Skin epidermis (tissue), 12 donors: ENCODE measurements around the gene VSIG4.
"Not testable (repeated sequence)": the region's sequence is repeated elsewhere in the genome, so short reads cannot be mapped to it uniquely, and the experiment has no call there.

Source experiments
- H3K27ac ChIP-seq, 21 experiments: fragments of 200-600 bp; sonication (generic) in 11 of 21; one replicate each; pipeline ENCODE4 v1.5.0; 2020; ENCODE audit warnings: mild to moderate bottlenecking in 3 of 21, inconsistent platforms in 2 of 21, moderate library complexity in 2 of 21
- H3K4me3 ChIP-seq, 7 experiments: fragments of 200-600 bp; sonication (generic) in 2 of 7; one replicate each; pipeline ENCODE4 v1.5.0; 2020; ENCODE audit warnings: inconsistent platforms in 2 of 7, mild to moderate bottlenecking in 2 of 7, moderate library complexity in 1 of 7

VSIG4 gene

GRCh38 chrX:66039944-66040343 is at the start of gene VSIG4:
Gene VSIG4 (minus strand): TSS chrX:66040080. CDS start chrX:66039998, 82 bp downstream.
- no peak within 1 kb of the TSS for H3K27ac ChIP-seq
- no peak within 1 kb of the TSS for H3K4me3 ChIP-seq

GRCh38 chrX:66076801-66077200 is 36.9 kb upstream of the VSIG4 start:
- no peak overlapping the region for H3K27ac ChIP-seq
- no peak overlapping the region for H3K4me3 ChIP-seq

- peak overlapping the region in 8 of 21 experiments; percentile 6 to 70 (median 46) for H3K27ac ChIP-seq
- H3K4me3 ChIP-seq, result no peak overlapping the region
Measured at GRCh38 chrX:66074920-66075879, 35.3 kb upstream of the VSIG4 start.

GRCh38 chrX:66071126-66071525 is 31.2 kb upstream of the VSIG4 start:
- Histone ChIP-seq H3K4me3 (no peak overlapping the region), H3K27ac (no peak overlapping the region)

- no peak overlapping the region for H3K4me3 ChIP-seq
- H3K27ac ChIP-seq, result no peak overlapping the region
Measured at GRCh38 chrX:66064261-66064660, 24.4 kb upstream of the VSIG4 start.

- H3K4me3 ChIP-seq, result not testable (repeated sequence)
Measured at GRCh38 chrX:66057019-66057418, 17.1 kb upstream of the VSIG4 start.

GRCh38 chrX:66054978-66055377 is 15.1 kb upstream of the VSIG4 start:
- H3K27ac ChIP-seq, result no peak overlapping the region
- no peak overlapping the region for H3K4me3 ChIP-seq

More at GRCh38 chrX:66057019-66057418, 17.1 kb upstream of the VSIG4 start:
- H3K27ac ChIP-seq, result not testable (repeated sequence)

GRCh38 chrX:66053414-66053813 is 13.5 kb upstream of the VSIG4 start:
- no peak overlapping the region for H3K4me3 ChIP-seq
- H3K27ac ChIP-seq, result no peak overlapping the region

GRCh38 chrX:66051980-66052379 is 12.1 kb upstream of the VSIG4 start:
- no peak overlapping the region for H3K27ac ChIP-seq
- H3K4me3 ChIP-seq, result no peak overlapping the region

- peak overlapping the region in 1 of 21 experiments; percentile 7 for H3K27ac ChIP-seq
- H3K4me3 ChIP-seq, result no peak overlapping the region
Measured at GRCh38 chrX:66050140-66050569, 10.3 kb upstream of the VSIG4 start.

- Histone ChIP-seq H3K27ac (no peak overlapping the region), H3K4me3 (no peak overlapping the region)
Measured at GRCh38 chrX:66049056-66049455, 9.2 kb upstream of the VSIG4 start.

- Histone ChIP-seq H3K27ac (peak overlapping the region in 4 of 21 experiments; percentile 31 to 82 (median 36)), H3K4me3 (no peak overlapping the region)
Measured at GRCh38 chrX:66046612-66047235, 6.8 kb upstream of the VSIG4 start.

- no peak overlapping the region for H3K4me3 ChIP-seq
- peak overlapping the region in 4 of 21 experiments; percentile 31 to 82 (median 36) for H3K27ac ChIP-seq
Measured at GRCh38 chrX:66045894-66046293, 6.0 kb upstream of the VSIG4 start.

- Histone ChIP-seq H3K27ac (no peak overlapping the region), H3K4me3 (no peak overlapping the region)
Measured at GRCh38 chrX:66043584-66043983, 3.7 kb upstream of the VSIG4 start.

GRCh38 chrX:66042307-66043077 is 2.6 kb upstream of the VSIG4 start:
- no peak overlapping the region for H3K4me3 ChIP-seq
- H3K27ac ChIP-seq, result no peak overlapping the region

GRCh38 chrX:66038115-66038514 is 1.8 kb downstream of the VSIG4 start:
- no peak overlapping the region for H3K4me3 ChIP-seq
- peak overlapping the region in 1 of 21 experiments; percentile 7 for H3K27ac ChIP-seq

GRCh38 chrX:66036231-66036630 is 3.6 kb downstream of the VSIG4 start:
- Histone ChIP-seq H3K4me3 (no peak overlapping the region), H3K27ac (no peak overlapping the region)

- Histone ChIP-seq H3K27ac (no peak overlapping the region), H3K4me3 (no peak overlapping the region)
Measured at GRCh38 chrX:66035667-66036066, 4.2 kb downstream of the VSIG4 start.

- Histone ChIP-seq H3K4me3 (no peak overlapping the region), H3K27ac (no peak overlapping the region)
Measured at GRCh38 chrX:66030505-66031317, 9.2 kb downstream of the VSIG4 start.
